OCI-LY1 (cell line): ENCODE results near the gene RECK.
"Not testable (repeated sequence)": the region's sequence is repeated elsewhere in the genome, so short reads cannot be mapped to it uniquely, and the experiment has no call there.

Experiments used
- H2AFZ ChIP-seq: fragments of 200-600 bp; sonication (generic), shearing (Covaris generic); 2 replicates; pipeline ENCODE4 v1.6.0; 2014; ENCODE audit warnings: antibody characterized with exemption, mild to moderate bottlenecking, low read length
- H3F3A ChIP-seq: fragments of 200-600 bp; sonication (generic), shearing (Covaris generic); 2 replicates; pipeline ENCODE4 v1.6.0; 2014; ENCODE audit warnings: mild to moderate bottlenecking, antibody characterized with exemption, low read length, moderate library complexity; ENCODE audit not compliant: insufficient read depth
- H3K27ac ChIP-seq: fragments of 200-600 bp; sonication (generic); 2 replicates; pipeline ENCODE4 v1.5.1; 2014; ENCODE audit warnings: low read length, mixed run types, mild to moderate bottlenecking, low read depth; ENCODE audit not compliant: poor library complexity, severe bottlenecking
- H3K27me3 ChIP-seq: fragments of 200-600 bp; sonication (generic); 2 replicates; pipeline ENCODE4 v1.6.0; 2014; ENCODE audit warnings: antibody characterized with exemption, mild to moderate bottlenecking, low read length, moderate library complexity; ENCODE audit not compliant: insufficient read depth
- H3K36me3 ChIP-seq: fragments of 200-600 bp; sonication (generic); 2 replicates; pipeline ENCODE4 v1.6.1; 2014; ENCODE audit warnings: mild to moderate bottlenecking, antibody characterized with exemption, low read length, moderate library complexity, mixed read lengths; ENCODE audit not compliant: insufficient read depth
- H3K4me1 ChIP-seq: fragments of 200-600 bp; sonication (generic); 2 replicates; pipeline ENCODE4 v1.5.1; 2014; ENCODE audit warnings: mild to moderate bottlenecking, low read length, moderate library complexity; ENCODE audit not compliant: insufficient read depth, severe bottlenecking
- H3K4me2 ChIP-seq: fragments of 200-600 bp; sonication (generic), shearing (Covaris generic); 2 replicates; pipeline ENCODE4 v1.6.1; 2014; ENCODE audit warnings: low read length
- H3K4me3 ChIP-seq: fragments of 200-600 bp; sonication (generic); 2 replicates; pipeline ENCODE4 v1.5.1; 2014; ENCODE audit warnings: low read length, low read depth, mild to moderate bottlenecking, mixed read lengths; ENCODE audit not compliant: poor library complexity, severe bottlenecking
- H3K79me2 ChIP-seq: fragments of 200-600 bp; shearing (Covaris generic); 2 replicates; pipeline ENCODE4 v1.6.1; 2016; ENCODE audit warnings: mixed run types, low read length, mixed read lengths; ENCODE audit not compliant: insufficient read depth
- H3K9ac ChIP-seq: fragments of 200-600 bp; sonication (generic), shearing (Covaris generic); 2 replicates; pipeline ENCODE4 v1.6.1; 2014; ENCODE audit warnings: mild to moderate bottlenecking, low read length, mixed read lengths
- H3K9me2 ChIP-seq: fragments of 200-600 bp; sonication (generic), shearing (Covaris generic); 2 replicates; pipeline ENCODE4 v1.6.1; 2014; ENCODE audit warnings: low read depth, mild to moderate bottlenecking, low read length, mixed read lengths
- H3K9me3 ChIP-seq: fragments of 200-600 bp; shearing (Covaris generic); 2 replicates; pipeline ENCODE4 v1.6.1; 2014; ENCODE audit warnings: low read length, mixed read lengths
- H4K20me1 ChIP-seq: fragments of 200-600 bp; sonication (generic), shearing (Covaris generic); 2 replicates; pipeline ENCODE4 v1.6.0; 2016; ENCODE audit warnings: mild to moderate bottlenecking, low read length; ENCODE audit not compliant: insufficient read depth
- CTCF ChIP-seq: fragments of 200-600 bp; sonication (generic), shearing (Covaris generic); IDR thresholded peaks from 2 replicates; pipeline ENCODE4 v1.5.1; 2017; ENCODE audit warnings: mild to moderate bottlenecking, antibody characterized with exemption, low read length, moderate library complexity, mixed read lengths
- EZH2 ChIP-seq: fragments of 200-600 bp; sonication (generic), shearing (Covaris generic); IDR thresholded peaks from 2 replicates; pipeline ENCODE4 v1.8.0; 2017; ENCODE audit warnings: borderline replicate concordance, mixed run types, mild to moderate bottlenecking, antibody characterized with exemption, low read length, moderate library complexity, mixed read lengths

RECK gene

GRCh38 chr9:35993976-35994720 lies 42.6 kb upstream of the RECK start:
- Histone ChIP-seq H3F3A (no peaks in the 10 kb centered on the region), H3K9me3 (peaks cover 5% of the 10 kb centered on the region; the same call in 1 of the 2 replicates), H3K36me3 (no peaks in the 10 kb centered on the region), H3K79me2 (no peaks in the 10 kb centered on the region), H3K27me3 (no peaks in the 10 kb centered on the region), H3K9ac (no peak overlapping the region), H3K27ac (no peak overlapping the region), H2AFZ (no peak overlapping the region), H3K4me3 (no peak overlapping the region), H3K4me2 (no peak overlapping the region), H3K4me1 (no peaks in the 10 kb centered on the region), H4K20me1 (no peaks in the 10 kb centered on the region), H3K9me2 (no peaks in the 10 kb centered on the region)
- TF ChIP-seq EZH2 (no peak), CTCF (no peak)

GRCh38 chr9:35994959-35995358 lies 41.8 kb upstream of the RECK start:
- no peaks in the 10 kb centered on the region for H3K9me2 ChIP-seq
- H3F3A ChIP-seq = no peaks in the 10 kb centered on the region
- no peak overlapping the region for H2AFZ ChIP-seq
- no peaks in the 10 kb centered on the region for H3K4me1 ChIP-seq
- no peaks in the 10 kb centered on the region for H3K79me2 ChIP-seq
- H3K4me2 ChIP-seq = no peak overlapping the region
- peaks cover 5% of the 10 kb centered on the region; the same call in 1 of the 2 replicates for H3K9me3 ChIP-seq
- H3K27me3 ChIP-seq = no peaks in the 10 kb centered on the region
- TF ChIP-seq EZH2 = no peak
- TF ChIP-seq CTCF = no peak
- H3K4me3 ChIP-seq = no peak overlapping the region
- no peak overlapping the region for H3K27ac ChIP-seq
- H3K36me3 ChIP-seq = no peaks in the 10 kb centered on the region
- no peaks in the 10 kb centered on the region for H4K20me1 ChIP-seq
- no peak overlapping the region for H3K9ac ChIP-seq

GRCh38 chr9:35996358-35996970 lies 40.2 kb upstream of the RECK start:
- Histone ChIP-seq H4K20me1 (no peaks in the 10 kb centered on the region), H3K9ac (no peak overlapping the region), H3K4me2 (no peak overlapping the region), H3K9me3 (peaks cover 5% of the 10 kb centered on the region; the same call in 1 of the 2 replicates), H2AFZ (no peak overlapping the region), H3K79me2 (no peaks in the 10 kb centered on the region), H3K4me3 (no peak overlapping the region), H3K27ac (no peak overlapping the region), H3K4me1 (no peaks in the 10 kb centered on the region), H3K36me3 (no peaks in the 10 kb centered on the region), H3K27me3 (no peaks in the 10 kb centered on the region), H3K9me2 (no peaks in the 10 kb centered on the region), H3F3A (no peaks in the 10 kb centered on the region)
- no peak for TF ChIP-seq CTCF
- no peak for TF ChIP-seq EZH2

GRCh38 chr9:35997016-35997415 lies 39.7 kb upstream of the RECK start:
- H3K27me3 ChIP-seq, H3K36me3 ChIP-seq, H3K4me3 ChIP-seq, H3K27ac ChIP-seq, H3K9me2 ChIP-seq, H2AFZ ChIP-seq, H4K20me1 ChIP-seq, H3K9ac ChIP-seq, H3K4me2 ChIP-seq, H3K9me3 ChIP-seq, H3K4me1 ChIP-seq, H3F3A ChIP-seq, H3K79me2 ChIP-seq: not testable (repeated sequence)
